ENCODE measurements around the gene ADARB2. TPM values are rescaled to one million over a fixed set of nuclear protein-coding genes. Genes with fewer than 3 reads are reported as not detected.

Gene ADARB2
- total RNA-seq, 4 donors from 2014 or later = 0.13 to 6.1 (median 0.57) TPM

DNA sequence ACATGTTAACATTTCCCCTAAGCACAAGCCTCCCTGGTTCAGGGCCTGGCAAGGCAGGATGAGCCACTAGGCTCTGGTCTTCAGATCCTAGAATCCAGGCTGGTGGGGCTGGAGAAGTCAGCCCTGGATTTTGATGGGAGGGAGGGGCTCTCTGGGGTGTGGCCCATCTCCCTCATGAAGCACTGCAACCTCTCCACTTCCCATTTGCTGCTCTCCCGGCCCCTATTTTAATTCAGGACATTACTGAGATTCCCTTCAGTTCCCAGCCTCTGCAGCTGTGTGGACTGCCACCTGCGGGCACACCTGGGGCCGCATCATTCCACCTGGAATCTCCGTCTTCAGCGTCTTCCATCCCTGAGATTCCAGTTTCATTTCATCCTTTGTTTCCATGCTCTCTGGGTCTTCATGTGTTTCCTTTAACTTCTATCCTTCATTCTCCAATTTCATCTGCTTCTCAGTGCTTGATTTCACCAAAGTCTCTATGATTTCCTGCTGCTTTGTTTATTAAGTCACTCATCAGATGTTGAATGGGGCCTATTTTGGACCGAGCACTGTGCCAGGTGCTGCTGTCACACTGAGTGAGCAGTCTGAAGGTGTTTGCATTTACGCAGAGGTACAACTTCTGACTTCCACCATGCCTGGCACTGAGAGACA lies 427.6 kb downstream of the ADARB2 start:
- TF ChIP-seq, protein P1, sequence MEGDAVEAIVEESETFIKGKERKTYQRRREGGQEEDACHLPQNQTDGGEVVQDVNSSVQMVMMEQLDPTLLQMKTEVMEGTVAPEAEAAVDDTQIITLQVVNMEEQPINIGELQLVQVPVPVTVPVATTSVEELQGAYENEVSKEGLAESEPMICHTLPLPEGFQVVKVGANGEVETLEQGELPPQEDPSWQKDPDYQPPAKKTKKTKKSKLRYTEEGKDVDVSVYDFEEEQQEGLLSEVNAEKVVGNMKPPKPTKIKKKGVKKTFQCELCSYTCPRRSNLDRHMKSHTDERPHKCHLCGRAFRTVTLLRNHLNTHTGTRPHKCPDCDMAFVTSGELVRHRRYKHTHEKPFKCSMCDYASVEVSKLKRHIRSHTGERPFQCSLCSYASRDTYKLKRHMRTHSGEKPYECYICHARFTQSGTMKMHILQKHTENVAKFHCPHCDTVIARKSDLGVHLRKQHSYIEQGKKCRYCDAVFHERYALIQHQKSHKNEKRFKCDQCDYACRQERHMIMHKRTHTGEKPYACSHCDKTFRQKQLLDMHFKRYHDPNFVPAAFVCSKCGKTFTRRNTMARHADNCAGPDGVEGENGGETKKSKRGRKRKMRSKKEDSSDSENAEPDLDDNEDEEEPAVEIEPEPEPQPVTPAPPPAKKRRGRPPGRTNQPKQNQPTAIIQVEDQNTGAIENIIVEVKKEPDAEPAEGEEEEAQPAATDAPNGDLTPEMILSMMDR (IDR thresholded peaks at IDR 0.05) = no peak
- DNase-seq (ENCODE audit: low spot score) = no peak
- no peak for ATAC-seq (ENCODE audit: low FRiP score)

GRCh38 chr10:1308962-1309616 lies 428.2 kb downstream of the ADARB2 start:
- TF ChIP-seq, protein P1 (IDR thresholded peaks at IDR 0.05) = no peak
- no peak for DNase-seq (ENCODE audit: low spot score)
- ATAC-seq (ENCODE audit: low FRiP score) = no peak

DNA sequence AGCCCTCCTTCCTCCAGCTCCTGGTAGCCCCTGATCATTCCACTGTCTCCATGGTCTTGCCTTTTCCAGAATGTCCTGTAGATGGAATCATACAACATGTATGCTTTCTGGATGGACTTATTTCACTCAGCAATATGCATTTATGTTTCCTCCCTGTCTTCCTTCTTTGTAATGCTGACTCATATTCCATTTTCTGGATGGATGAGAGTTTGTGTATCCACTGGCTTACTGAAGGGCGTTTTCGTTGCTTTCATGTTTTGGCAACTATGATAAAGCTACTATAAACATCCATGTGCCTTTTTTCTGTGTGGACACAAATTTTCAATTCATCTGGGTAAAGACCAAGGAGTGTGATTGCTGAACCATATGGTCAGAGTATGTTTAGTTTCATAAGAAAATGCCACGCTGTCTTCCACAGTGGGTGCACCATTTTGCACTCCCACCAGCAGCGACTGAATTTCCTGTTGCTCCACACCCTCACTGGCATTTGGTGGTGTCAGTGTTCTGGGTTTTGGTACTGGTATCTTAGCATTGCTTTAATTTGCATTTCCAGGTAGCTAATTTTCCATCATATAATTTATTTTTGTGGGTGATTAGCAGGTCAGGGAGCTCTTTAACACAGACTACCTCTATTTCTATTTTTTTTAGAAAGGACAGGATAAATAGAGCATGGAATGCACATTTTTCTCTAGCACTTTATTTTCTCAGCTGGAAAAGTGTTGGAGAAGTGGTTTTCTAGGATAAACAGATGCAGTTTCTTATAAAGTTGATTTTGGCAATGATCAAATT lies 429.0 kb downstream of the ADARB2 start:
- DNase-seq (ENCODE audit: low spot score) = no peak
- no peak for ATAC-seq (ENCODE audit: low FRiP score)

GRCh38 chr10:1301143-1301542 lies 436.2 kb downstream of the ADARB2 start:
- DNase-seq (ENCODE audit: low spot score) (no peak), ATAC-seq (ENCODE audit: low FRiP score) (no peak)
- TF ChIP-seq, protein P1 (IDR thresholded peaks at IDR 0.05) = no peak

More for the DNA sequence above, 429.0 kb downstream of the ADARB2 start:
- TF ChIP-seq, protein P1 (IDR thresholded peaks at IDR 0.05) = no peak

- ATAC-seq (ENCODE audit: low FRiP score) = no peak
- DNase-seq (ENCODE audit: low spot score) = no peak
- TF ChIP-seq, protein P1 (IDR thresholded peaks at IDR 0.05) = no peak
These were observed 437.1 kb downstream of the ADARB2 start for GRCh38 chr10:1300218-1300617.

- no peak for ATAC-seq (ENCODE audit: low FRiP score)
- no peak for DNase-seq (ENCODE audit: low spot score)
- TF ChIP-seq, protein P1 (IDR thresholded peaks at IDR 0.05) = no peak
These were observed 438.1 kb downstream of the ADARB2 start for GRCh38 chr10:1299041-1299726.
